ENCODE data around the gene P2RY4. TPM values are rescaled to one million over a fixed set of nuclear protein-coding genes. Genes with fewer than 3 reads are reported as not detected.
A peak's percentile ranks its signal among the peaks of the same experiment; 100 is the strongest.

Gene P2RY4
- total and polyA plus RNA-seq, 2 of the 13 experiments (the other 11 are each of a cell fraction or from before 2014, with no cell fraction given), result 0.07 to 0.49 TPM

GRCh38 chrX:70289793-70290770, 30.1 kb upstream of the P2RY4 start, which contains the start of the genes KIF4A and PDZD11 (continued):
- TF ChIP-seq ZNF232 (CRISPR knock-in tag; IDR thresholded peaks at IDR 0.05; ENCODE audit: borderline replicate concordance) (no peak), ZNF773 (CRISPR knock-in tag; IDR thresholded peaks at IDR 0.05; ENCODE audit: borderline replicate concordance) (no peak), NCOA2 (CRISPR knock-in tag; IDR thresholded peaks at IDR 0.05) (no peak), REST (IDR thresholded peaks at IDR 0.05; ENCODE audit: borderline replicate concordance in 1 of 2, low read depth in 1 of 2, low read length in 2 of 2) (no peak), SMC3 (IDR thresholded peaks at IDR 0.05; ENCODE audit: low read length) (no peak), FOXJ3 (CRISPR knock-in tag; IDR thresholded peaks at IDR 0.05; ENCODE audit: borderline replicate concordance) (no peak), KLF11 (CRISPR knock-in tag; IDR thresholded peaks at IDR 0.05) (no peak), SNAI1 (CRISPR knock-in tag; IDR thresholded peaks at IDR 0.05; ENCODE audit: borderline replicate concordance) (no peak), ZSCAN31 (CRISPR knock-in tag; IDR thresholded peaks at IDR 0.05; ENCODE audit: low read depth) (no peak), BCLAF1 (IDR thresholded peaks at IDR 0.05) (no peak), MTA1 (CRISPR knock-in tag; IDR thresholded peaks at IDR 0.05; ENCODE audit: borderline replicate concordance) (no peak), ZNF441 (CRISPR knock-in tag; IDR thresholded peaks at IDR 0.05; ENCODE audit: borderline replicate concordance) (peak; percentile 57; the same call in 1 of the 2 replicates), ZNF382 (CRISPR knock-in tag; IDR thresholded peaks at IDR 0.05; ENCODE audit: borderline replicate concordance) (no peak), DZIP1 (CRISPR knock-in tag; IDR thresholded peaks at IDR 0.05) (no peak), THAP7 (CRISPR knock-in tag; IDR thresholded peaks at IDR 0.05) (no peak)

Data from HepG2 (cell line).